GM23338 (cell line): ENCODE measurements around the gene LIPJ.

Source experiments
- CREB1 ChIP-seq: fragments of 250-450 bp; sonication (Bioruptor Pico); IDR thresholded peaks from 2 replicates; pipeline ENCODE4 v1.5.0; 2020; ENCODE audit warnings: low read depth, mild to moderate bottlenecking, moderate library complexity
- EZH2 ChIP-seq: fragments of 200-600 bp; sonication (generic); IDR thresholded peaks from one replicate; pipeline ENCODE4 v1.8.0; 2017; ENCODE audit warnings: antibody characterized with exemption, mild to moderate bottlenecking, low read depth; ENCODE audit not compliant: unreplicated experiment
- EZH2phosphoT487 ChIP-seq: fragments of 200-600 bp; sonication (generic); IDR thresholded peaks from one replicate; pipeline ENCODE4 v1.8.1; 2018; ENCODE audit warnings: antibody characterized with exemption; ENCODE audit not compliant: unreplicated experiment
- JUNB ChIP-seq: IDR thresholded peaks from one replicate; pipeline ENCODE4 v1.6.1; 2016; ENCODE audit warnings: antibody characterized with exemption; ENCODE audit not compliant: unreplicated experiment
- POLR2AphosphoS5 ChIP-seq: IDR thresholded peaks from 2 replicates; pipeline ENCODE4 v1.6.1; 2016; ENCODE audit warnings: antibody characterized with exemption, low read depth
- ZNF114 ChIP-seq: fragments of 250-450 bp; sonication (Bioruptor Pico); IDR thresholded peaks from 2 replicates; pipeline ENCODE4 v1.5.0; 2020; ENCODE audit warnings: mild to moderate bottlenecking, moderate library complexity
- ZNF331 ChIP-seq: fragments of 250-450 bp; sonication (Bioruptor Pico); IDR thresholded peaks from 2 replicates; pipeline ENCODE4 v1.5.0; 2020; ENCODE audit warnings: low read depth, mild to moderate bottlenecking, moderate library complexity
- TF ChIP-seq, protein P1 (sequence below), 2 experiments: fragments of 200-600 bp in 1 of 2; sonication (generic) in 1 of 2; conservative IDR thresholded peaks; 2 replicates each; pipeline versions ENCODE4 v1.5.1 to v1.6.1; 2016 to 2017; ENCODE audit warnings: antibody characterized with exemption in 2 of 2, low read depth in 2 of 2, mild to moderate bottlenecking in 2 of 2, moderate library complexity in 1 of 2
- TF ChIP-seq, protein P2 (sequence below): IDR thresholded peaks from one replicate; pipeline ENCODE4 v1.6.1; 2018; ENCODE audit warnings: antibody characterized with exemption; ENCODE audit not compliant: unreplicated experiment
- TF ChIP-seq, protein P3 (sequence below): IDR thresholded peaks from 2 replicates; pipeline ENCODE4 v1.6.1; 2016; ENCODE audit warnings: antibody characterized with exemption

DNA sequence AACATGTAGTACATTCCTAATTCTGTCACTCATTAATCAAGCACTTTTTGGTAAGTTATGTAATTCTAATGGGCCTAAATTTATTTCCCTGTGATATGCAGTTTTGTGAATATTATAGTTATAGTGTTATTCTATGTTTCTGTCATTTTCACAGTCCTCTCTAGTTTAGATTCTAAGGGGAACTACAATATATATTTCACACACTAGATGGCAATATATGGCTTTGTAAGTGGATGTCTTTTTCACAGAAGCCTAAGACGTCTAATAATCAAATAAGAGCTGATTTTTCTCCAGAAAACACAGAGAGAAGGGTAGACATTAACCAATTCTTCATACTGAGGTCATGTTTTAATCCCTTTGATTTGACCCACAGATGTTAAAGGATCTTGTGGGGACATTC, 21.5 kb upstream of the LIPJ start:
- TF ChIP-seq, protein P1, sequence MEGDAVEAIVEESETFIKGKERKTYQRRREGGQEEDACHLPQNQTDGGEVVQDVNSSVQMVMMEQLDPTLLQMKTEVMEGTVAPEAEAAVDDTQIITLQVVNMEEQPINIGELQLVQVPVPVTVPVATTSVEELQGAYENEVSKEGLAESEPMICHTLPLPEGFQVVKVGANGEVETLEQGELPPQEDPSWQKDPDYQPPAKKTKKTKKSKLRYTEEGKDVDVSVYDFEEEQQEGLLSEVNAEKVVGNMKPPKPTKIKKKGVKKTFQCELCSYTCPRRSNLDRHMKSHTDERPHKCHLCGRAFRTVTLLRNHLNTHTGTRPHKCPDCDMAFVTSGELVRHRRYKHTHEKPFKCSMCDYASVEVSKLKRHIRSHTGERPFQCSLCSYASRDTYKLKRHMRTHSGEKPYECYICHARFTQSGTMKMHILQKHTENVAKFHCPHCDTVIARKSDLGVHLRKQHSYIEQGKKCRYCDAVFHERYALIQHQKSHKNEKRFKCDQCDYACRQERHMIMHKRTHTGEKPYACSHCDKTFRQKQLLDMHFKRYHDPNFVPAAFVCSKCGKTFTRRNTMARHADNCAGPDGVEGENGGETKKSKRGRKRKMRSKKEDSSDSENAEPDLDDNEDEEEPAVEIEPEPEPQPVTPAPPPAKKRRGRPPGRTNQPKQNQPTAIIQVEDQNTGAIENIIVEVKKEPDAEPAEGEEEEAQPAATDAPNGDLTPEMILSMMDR (conservative IDR thresholded peaks at IDR 0.05; ENCODE audit: low read depth in 2 of 2) = peak in 1 of 2 experiments; percentile 48; a peak in 3 of 4 replicates
- TF ChIP-seq CREB1 (no peak), ZNF331 (CRISPR knock-in tag) (no peak), JUNB (no peak), POLR2AphosphoS5 (no peak), EZH2 (no peak), EZH2phosphoT487 (no peak), ZNF114 (CRISPR knock-in tag) (no peak)
- TF ChIP-seq, protein P2, sequence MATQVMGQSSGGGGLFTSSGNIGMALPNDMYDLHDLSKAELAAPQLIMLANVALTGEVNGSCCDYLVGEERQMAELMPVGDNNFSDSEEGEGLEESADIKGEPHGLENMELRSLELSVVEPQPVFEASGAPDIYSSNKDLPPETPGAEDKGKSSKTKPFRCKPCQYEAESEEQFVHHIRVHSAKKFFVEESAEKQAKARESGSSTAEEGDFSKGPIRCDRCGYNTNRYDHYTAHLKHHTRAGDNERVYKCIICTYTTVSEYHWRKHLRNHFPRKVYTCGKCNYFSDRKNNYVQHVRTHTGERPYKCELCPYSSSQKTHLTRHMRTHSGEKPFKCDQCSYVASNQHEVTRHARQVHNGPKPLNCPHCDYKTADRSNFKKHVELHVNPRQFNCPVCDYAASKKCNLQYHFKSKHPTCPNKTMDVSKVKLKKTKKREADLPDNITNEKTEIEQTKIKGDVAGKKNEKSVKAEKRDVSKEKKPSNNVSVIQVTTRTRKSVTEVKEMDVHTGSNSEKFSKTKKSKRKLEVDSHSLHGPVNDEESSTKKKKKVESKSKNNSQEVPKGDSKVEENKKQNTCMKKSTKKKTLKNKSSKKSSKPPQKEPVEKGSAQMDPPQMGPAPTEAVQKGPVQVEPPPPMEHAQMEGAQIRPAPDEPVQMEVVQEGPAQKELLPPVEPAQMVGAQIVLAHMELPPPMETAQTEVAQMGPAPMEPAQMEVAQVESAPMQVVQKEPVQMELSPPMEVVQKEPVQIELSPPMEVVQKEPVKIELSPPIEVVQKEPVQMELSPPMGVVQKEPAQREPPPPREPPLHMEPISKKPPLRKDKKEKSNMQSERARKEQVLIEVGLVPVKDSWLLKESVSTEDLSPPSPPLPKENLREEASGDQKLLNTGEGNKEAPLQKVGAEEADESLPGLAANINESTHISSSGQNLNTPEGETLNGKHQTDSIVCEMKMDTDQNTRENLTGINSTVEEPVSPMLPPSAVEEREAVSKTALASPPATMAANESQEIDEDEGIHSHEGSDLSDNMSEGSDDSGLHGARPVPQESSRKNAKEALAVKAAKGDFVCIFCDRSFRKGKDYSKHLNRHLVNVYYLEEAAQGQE = no peak
- TF ChIP-seq, protein P3, sequence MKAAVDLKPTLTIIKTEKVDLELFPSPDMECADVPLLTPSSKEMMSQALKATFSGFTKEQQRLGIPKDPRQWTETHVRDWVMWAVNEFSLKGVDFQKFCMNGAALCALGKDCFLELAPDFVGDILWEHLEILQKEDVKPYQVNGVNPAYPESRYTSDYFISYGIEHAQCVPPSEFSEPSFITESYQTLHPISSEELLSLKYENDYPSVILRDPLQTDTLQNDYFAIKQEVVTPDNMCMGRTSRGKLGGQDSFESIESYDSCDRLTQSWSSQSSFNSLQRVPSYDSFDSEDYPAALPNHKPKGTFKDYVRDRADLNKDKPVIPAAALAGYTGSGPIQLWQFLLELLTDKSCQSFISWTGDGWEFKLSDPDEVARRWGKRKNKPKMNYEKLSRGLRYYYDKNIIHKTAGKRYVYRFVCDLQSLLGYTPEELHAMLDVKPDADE = no peak
